Suprapubic skin (tissue), 4 donors: ENCODE results near the gene HOXA6. TPM values are rescaled to one million over a fixed set of nuclear protein-coding genes. Genes with fewer than 3 reads are reported as not detected.

ENCODE experiments used
- DNase-seq, 2 donors: peaks; one replicate each; pipeline ENCODE4 v3.0.0-alpha.2; 2019; ENCODE audit warnings: low spot score in 2 of 2
- H3K27ac ChIP-seq: fragments of 200-600 bp; sonication (generic); one replicate; pipeline ENCODE4 v1.5.1; 2019
- H3K27me3 ChIP-seq: fragments of 200-600 bp; sonication (generic); one replicate; pipeline ENCODE4 v1.5.1; 2019
- H3K36me3 ChIP-seq: fragments of 200-600 bp; sonication (generic); one replicate; pipeline ENCODE4 v1.5.1; 2019
- H3K4me1 ChIP-seq: fragments of 200-600 bp; sonication (generic); one replicate; pipeline ENCODE4 v1.5.1; 2019
- H3K4me3 ChIP-seq: fragments of 200-600 bp; sonication (generic); one replicate; pipeline ENCODE4 v1.5.1; 2019; ENCODE audit warnings: mild to moderate bottlenecking
- H3K9me3 ChIP-seq: fragments of 200-600 bp; sonication (generic); one replicate; pipeline ENCODE4 v1.5.1; 2019
- CTCF ChIP-seq, 2 donors: fragments of 200-600 bp in 1 of 2; fragments of 450-650 bp in 1 of 2; sonication (generic) in 1 of 2; IDR thresholded peaks; one replicate each; pipeline ENCODE4 v1.5.1; 2016 to 2019; ENCODE audit warnings: antibody characterized with exemption in 2 of 2, mild to moderate bottlenecking in 1 of 2, moderate library complexity in 1 of 2
- EP300 ChIP-seq: sonication (generic); formaldehyde crosslinking; IDR thresholded peaks from one replicate; pipeline ENCODE4 v1.6.1; 2017; ENCODE audit warnings: antibody characterized with exemption
- POLR2A ChIP-seq, 2 donors: fragments of 450-650 bp; IDR thresholded peaks; one replicate each; pipeline ENCODE4 v1.6.1; 2017; ENCODE audit warnings: antibody characterized with exemption in 2 of 2, mild to moderate bottlenecking in 2 of 2, moderate library complexity in 2 of 2
- POLR2AphosphoS5 ChIP-seq, 3 donors: sonication (generic); formaldehyde crosslinking; IDR thresholded peaks; one replicate each; pipeline ENCODE4 v1.6.1; 2017; ENCODE audit warnings: antibody characterized with exemption in 3 of 3
- WGBS: methylation state at CpG from one replicate; pipeline ENCODE4 v1.1.5; 2018; 5-methylcytosine and 5-hydroxymethylcytosine counted together
- total RNA-seq, 4 donors: library from RNA; depleted of rRNA; stranded (reverse); fragments of >200 nt; gene quantifications; one replicate each; pipeline ENCODE4 v1.1.0, GENCODE V29; 2016

The HOXA6 gene
- total RNA-seq, 4 donors from 2014 or later: 4.0 to 9.3 (median 6.4) TPM

- WGBS: 3% methylated on average over 25 of the region's 54 CpGs
- peak; percentile 94 to 99 for DNase-seq
- no peaks in the 10 kb centered on the region for H3K36me3 ChIP-seq
- TF ChIP-seq EP300 (no peak), CTCF (IDR thresholded peaks at IDR 0.05) (peak; percentile 98 to 99), POLR2AphosphoS5 (IDR thresholded peaks at IDR 0.05) (peak in 1 of 3 donors; percentile 53)
- peak overlapping the region; percentile 84 for H3K4me3 ChIP-seq
- H3K4me1 ChIP-seq: peaks cover 68% of the 10 kb centered on the region
- H3K9me3 ChIP-seq: no peaks in the 10 kb centered on the region
- peak overlapping the region; percentile 97 for H3K27ac ChIP-seq
- peaks cover 5% of the 10 kb centered on the region for H3K27me3 ChIP-seq
These were observed 13.1 kb upstream of the HOXA6 start for GRCh38 chr7:27160546-27161213.

- peak; percentile 71 to 75 for DNase-seq
- Histone ChIP-seq H3K27ac (peak overlapping the region; percentile 97), H3K36me3 (no peaks in the 10 kb centered on the region), H3K9me3 (no peaks in the 10 kb centered on the region), H3K4me1 (peaks cover 74% of the 10 kb centered on the region), H3K27me3 (peaks cover 5% of the 10 kb centered on the region), H3K4me3 (peak overlapping the region; percentile 84)
- 69% methylated on average over 15 of the region's 23 CpGs for WGBS
- TF ChIP-seq EP300 (no peak), POLR2A (IDR thresholded peaks at IDR 0.05) (no peak), CTCF (IDR thresholded peaks at IDR 0.05) (no peak), POLR2AphosphoS5 (IDR thresholded peaks at IDR 0.05) (no peak)
These were observed 12.6 kb upstream of the HOXA6 start for GRCh38 chr7:27160145-27160545.

GRCh38 chr7:27159266-27160144 lies 11.9 kb upstream of the HOXA6 start:
- WGBS: 50% methylated on average over 27 of the region's 27 CpGs
- H3K27ac ChIP-seq: peak overlapping the region; percentile 97
- peaks cover 6% of the 10 kb centered on the region for H3K27me3 ChIP-seq
- H3K36me3 ChIP-seq: no peaks in the 10 kb centered on the region
- DNase-seq: peak; percentile 65 to 69
- TF ChIP-seq POLR2AphosphoS5 (IDR thresholded peaks at IDR 0.05) (peak in 1 of 3 donors; percentile 17), EP300 (no peak)
- H3K4me1 ChIP-seq: peaks cover 74% of the 10 kb centered on the region
- H3K9me3 ChIP-seq: no peaks in the 10 kb centered on the region
- peak overlapping the region; percentile 84 for H3K4me3 ChIP-seq

- peaks cover 10% of the 10 kb centered on the region for H3K27me3 ChIP-seq
- DNase-seq: peak; percentile 68 to 78
- H3K36me3 ChIP-seq: no peaks in the 10 kb centered on the region
- peaks cover 77% of the 10 kb centered on the region for H3K4me1 ChIP-seq
- TF ChIP-seq POLR2AphosphoS5 (IDR thresholded peaks at IDR 0.05): no peak
- no peak for TF ChIP-seq POLR2A (IDR thresholded peaks at IDR 0.05)
- no peak for TF ChIP-seq EP300
- no peak for TF ChIP-seq CTCF (IDR thresholded peaks at IDR 0.05)
- H3K4me3 ChIP-seq: peak overlapping the region; percentile 84
- peak overlapping the region; percentile 97 for H3K27ac ChIP-seq
- WGBS: 39% methylated on average over 33 of the region's 35 CpGs
- H3K9me3 ChIP-seq: no peaks in the 10 kb centered on the region
These were observed 11.1 kb upstream of the HOXA6 start for GRCh38 chr7:27158436-27159265.

- H3K9me3 ChIP-seq: no peaks in the 10 kb centered on the region
- peaks cover 79% of the 10 kb centered on the region for H3K4me1 ChIP-seq
- peaks cover 13% of the 10 kb centered on the region for H3K27me3 ChIP-seq
- H3K4me3 ChIP-seq: peak overlapping the region; percentile 84
- no peaks in the 10 kb centered on the region for H3K36me3 ChIP-seq
- WGBS: 45% methylated on average over 30 of the region's 30 CpGs
- peak; percentile 69 to 74 for DNase-seq
- peak overlapping the region; percentile 97 for H3K27ac ChIP-seq
- no peak for TF ChIP-seq CTCF (IDR thresholded peaks at IDR 0.05)
- no peak for TF ChIP-seq EP300
- no peak for TF ChIP-seq POLR2AphosphoS5 (IDR thresholded peaks at IDR 0.05)
- no peak for TF ChIP-seq POLR2A (IDR thresholded peaks at IDR 0.05)
These were observed 10.3 kb upstream of the HOXA6 start for GRCh38 chr7:27157702-27158431.
